Measurements from ENCODE around the gene NDC1.
"Not testable (repeated sequence)": the region's sequence is repeated elsewhere in the genome, so short reads cannot be mapped to it uniquely, and the experiment has no call there.

NDC1 gene

GRCh38 chr1:53837924-53838653 lies at the start of gene NDC1:
Gene NDC1, minus strand, starts transcription at chr1:53838296. Its CDS starts 35 bp downstream, at chr1:53838261.
- peak; percentile 92 for DNase-seq (ENCODE audit: low spot score)

DNA sequence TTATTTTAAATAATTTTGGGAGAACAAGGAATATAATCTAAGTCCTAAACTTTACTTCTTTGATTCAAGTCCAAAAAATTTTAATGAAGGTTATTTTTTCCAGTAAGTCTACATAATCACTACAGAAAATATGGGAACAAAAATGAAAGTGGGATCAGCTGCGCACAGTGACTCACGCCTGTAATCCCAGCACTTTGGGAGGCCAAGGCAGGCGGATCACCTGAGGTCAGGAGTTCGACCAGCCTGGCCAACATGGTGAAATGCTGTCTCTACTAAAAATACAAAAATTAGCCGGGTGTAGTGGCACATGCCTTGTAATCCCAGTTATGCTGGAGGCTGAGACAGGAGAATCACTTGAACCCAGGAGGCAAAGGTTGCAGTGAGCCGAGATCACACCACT lies 45.5 kb upstream of the NDC1 start:
- not testable (repeated sequence) for DNase-seq (ENCODE audit: low spot score)

DNA sequence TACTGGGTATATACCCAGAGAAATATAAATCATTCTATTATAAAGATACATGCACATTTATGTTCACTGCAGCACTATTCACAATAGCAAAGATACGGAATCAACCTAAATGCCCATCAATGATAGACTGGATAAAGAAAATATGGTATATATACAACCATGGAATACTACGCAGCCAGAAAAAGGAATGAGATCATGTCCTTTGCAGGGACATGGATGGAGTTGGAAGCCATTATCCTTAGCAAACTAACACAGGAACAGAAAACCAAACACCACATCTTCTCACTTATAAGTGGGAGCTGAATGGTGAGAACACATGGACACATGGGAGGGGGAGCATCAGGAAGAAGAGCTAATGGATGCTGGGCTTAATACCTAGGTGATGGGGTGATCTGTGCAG lies 43.8 kb upstream of the NDC1 start:
- not testable (repeated sequence) for DNase-seq (ENCODE audit: low spot score)

GRCh38 chr1:53878492-53879105 lies 40.5 kb upstream of the NDC1 start:
- DNase-seq (ENCODE audit: low spot score), result peak; percentile 40

GRCh38 chr1:53875150-53875549 lies 37.1 kb upstream of the NDC1 start:
- not testable (repeated sequence) for DNase-seq (ENCODE audit: low spot score)

DNA sequence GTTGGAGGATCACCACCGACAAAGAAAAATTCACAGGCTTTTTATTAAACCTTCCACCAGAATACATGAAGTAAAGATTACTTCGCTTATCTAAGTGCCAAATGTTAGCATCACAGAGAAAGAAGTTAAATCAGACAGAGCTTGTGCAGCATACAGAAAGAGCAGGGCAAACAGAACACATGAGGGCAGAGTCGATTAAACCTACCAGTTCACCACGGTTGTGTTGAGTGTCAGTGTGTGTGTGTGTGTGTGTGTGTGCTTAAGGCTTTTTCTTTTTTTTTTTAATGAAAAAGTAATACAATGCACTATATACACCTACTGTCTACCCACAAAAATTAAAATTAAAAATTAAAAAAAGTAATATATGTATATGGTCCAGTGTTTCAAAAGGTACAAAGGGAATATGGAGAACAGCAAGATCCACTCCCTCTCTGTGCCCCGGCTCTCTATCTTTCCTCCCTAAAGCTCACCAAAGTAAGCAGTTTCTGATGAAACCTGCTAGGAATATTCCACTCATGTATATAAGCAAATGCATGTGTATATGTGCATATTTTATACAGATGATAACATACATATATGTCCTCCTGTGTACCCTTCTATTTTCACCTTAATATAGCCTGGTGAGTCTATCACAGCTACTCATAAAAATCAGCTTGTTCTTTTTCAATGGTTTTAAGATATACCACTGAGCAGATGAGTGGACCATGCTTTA lies 33.8 kb upstream of the NDC1 start:
- DNase-seq (ENCODE audit: low spot score), result no peak

GRCh38 chr1:53871221-53871620 lies 33.1 kb upstream of the NDC1 start:
- DNase-seq (ENCODE audit: low spot score), result no peak

- DNase-seq (ENCODE audit: low spot score), result no peak
Observed at GRCh38 chr1:53869454-53870117, 31.5 kb upstream of the NDC1 start.

DNA sequence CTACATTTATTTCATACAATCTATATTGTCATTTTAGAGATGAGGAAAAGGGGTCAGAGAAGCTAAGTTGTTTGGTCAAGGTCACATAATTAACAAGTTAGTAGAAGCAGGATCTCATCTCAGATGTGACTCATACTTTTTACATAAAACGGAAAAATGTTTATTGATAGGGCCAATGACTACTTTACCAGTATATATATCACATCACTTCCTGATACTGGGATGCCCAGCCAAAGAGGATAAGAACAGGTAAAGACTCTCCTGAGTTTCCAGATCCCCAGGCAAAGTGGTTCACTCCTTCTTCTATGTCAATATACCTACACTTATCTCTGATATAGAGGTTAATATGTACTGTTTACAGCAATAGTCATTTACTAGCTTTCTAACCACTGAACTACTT lies 30.5 kb upstream of the NDC1 start:
- DNase-seq (ENCODE audit: low spot score), result no peak

GRCh38 chr1:53862507-53862906 lies 24.4 kb upstream of the NDC1 start:
- DNase-seq (ENCODE audit: low spot score), result no peak

- DNase-seq (ENCODE audit: low spot score), result peak; percentile 52
Observed at GRCh38 chr1:53860967-53861411, 22.9 kb upstream of the NDC1 start.

DNA sequence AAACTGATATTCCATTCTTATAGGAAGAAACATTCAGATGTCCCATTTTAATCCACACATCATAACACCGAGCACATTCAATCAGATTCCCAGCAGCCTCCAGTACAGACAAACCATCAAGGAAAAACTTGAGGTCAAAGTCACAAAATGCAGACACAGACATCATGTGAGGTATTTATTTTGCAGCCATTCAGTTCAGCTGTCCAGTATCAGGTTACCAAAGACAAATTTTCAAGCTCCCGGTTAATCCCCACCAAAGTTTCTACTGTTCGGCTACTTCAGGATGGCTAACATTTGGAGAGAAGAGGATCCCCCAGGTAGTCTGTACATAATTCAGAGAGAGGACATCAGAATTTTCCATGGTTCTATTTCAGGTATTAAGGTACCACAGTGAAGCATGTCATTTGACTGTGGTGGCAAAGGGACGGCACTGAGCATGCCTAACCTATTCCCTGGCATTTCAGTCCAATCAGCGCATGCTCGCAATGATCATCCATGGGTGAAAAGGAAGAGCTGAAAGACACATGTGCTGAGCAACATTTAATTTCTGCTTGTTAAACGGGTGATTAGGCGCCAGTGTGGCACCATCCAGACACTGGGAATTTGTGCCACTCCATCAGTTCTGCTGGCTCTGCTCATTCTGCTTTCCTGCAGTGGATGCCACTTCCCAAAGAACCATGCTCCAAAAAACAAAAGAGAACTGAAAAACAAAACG lies 13.6 kb upstream of the NDC1 start:
- no peak for DNase-seq (ENCODE audit: low spot score)

GRCh38 chr1:53850082-53850673 lies 12.1 kb upstream of the NDC1 start:
- no peak for DNase-seq (ENCODE audit: low spot score)

GRCh38 chr1:53847980-53848379 lies 9.9 kb upstream of the NDC1 start:
- no peak for DNase-seq (ENCODE audit: low spot score)

DNA sequence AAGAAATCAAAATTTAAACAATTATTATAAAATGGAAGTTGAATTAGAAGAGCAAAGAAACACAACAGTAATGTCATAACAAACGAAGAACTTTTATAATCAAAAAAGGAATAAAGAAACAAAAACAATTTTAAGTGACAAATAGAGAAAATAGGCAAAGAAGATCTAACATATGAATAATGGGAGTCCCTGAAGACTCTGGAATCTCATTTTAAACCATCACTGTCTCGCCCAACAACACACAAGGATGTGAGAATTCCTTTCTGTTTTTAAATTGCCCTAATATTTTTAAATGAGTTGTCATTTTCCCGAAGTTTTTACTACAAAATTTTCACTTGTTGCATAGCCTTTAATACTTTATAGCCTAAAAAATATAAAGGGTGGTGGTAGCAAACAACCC lies 4.3 kb upstream of the NDC1 start:
- no peak for DNase-seq (ENCODE audit: low spot score)

- no peak for DNase-seq (ENCODE audit: low spot score)
Observed at GRCh38 chr1:53838654-53838974, 518 bp upstream of the NDC1 start.

GRCh38 chr1:53837646-53837923 lies 511 bp downstream of the NDC1 start:
- DNase-seq (ENCODE audit: low spot score), result peak; percentile 13

GRCh38 chr1:53835491-53835890 lies 2.6 kb downstream of the NDC1 start:
- DNase-seq (ENCODE audit: low spot score), result peak; percentile 36

- no peak for DNase-seq (ENCODE audit: low spot score)
Observed at GRCh38 chr1:53834776-53835175, 3.3 kb downstream of the NDC1 start.

DNA sequence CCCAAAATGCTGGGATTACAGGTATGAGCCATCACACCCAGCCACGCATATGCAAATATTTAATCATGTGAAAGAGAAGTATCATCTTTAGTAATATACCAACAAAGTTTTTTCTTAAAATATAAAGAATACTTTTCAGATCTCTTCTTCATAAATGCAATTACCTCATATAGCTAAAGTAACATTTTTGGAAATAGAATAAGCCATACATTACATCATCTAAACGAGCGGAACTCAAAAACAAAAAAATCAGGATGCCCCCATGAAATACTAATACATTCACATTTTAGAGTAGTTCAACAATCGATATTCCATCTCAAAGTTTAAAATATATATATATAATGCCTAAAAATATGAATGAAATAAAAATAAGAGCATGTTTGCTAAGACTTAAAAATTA lies 4.7 kb downstream of the NDC1 start:
- DNase-seq (ENCODE audit: low spot score), result no peak

DNA sequence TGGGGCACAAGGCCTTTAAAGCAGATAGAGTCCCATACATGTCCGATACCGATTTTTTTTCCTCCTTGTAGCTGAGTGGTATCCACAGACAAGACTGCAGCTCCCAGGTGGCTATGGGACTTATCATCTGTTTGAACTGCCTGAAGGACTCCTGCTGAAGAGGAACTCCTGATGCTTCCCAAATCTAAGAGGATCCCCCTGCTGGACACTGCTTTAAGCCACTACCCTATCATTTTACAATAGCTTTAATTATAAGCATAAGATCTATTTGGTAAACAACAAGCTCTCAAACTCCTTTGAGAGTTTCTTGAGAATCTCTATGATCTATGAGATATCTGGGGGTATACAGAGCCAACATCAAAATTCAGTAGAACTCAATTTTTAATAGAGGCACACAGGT lies 11.7 kb downstream of the NDC1 start:
- DNase-seq (ENCODE audit: low spot score), result peak; percentile 17

DNA sequence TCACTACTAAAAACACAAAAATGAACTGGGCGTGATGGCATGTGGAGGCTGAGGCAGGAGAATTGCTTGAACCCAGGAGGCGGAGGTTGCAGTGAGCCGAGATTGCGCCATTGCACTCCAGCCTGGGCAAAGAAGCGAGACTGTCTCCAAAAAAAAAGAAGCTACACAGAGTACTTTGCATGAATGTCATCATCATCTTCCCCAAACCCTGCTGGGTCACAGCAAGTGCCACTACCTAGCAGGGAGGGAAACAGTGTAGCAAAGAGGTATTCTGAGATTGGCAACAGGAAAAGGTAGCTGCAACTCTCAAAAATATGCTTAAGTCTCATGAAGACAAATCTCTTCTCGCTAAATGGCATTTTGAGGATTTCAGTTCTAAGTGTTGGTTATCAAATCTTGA lies 12.8 kb downstream of the NDC1 start:
- DNase-seq (ENCODE audit: low spot score), result no peak
